Endothelial cell of umbilical vein (primary cell): Measurements from ENCODE around the gene APOBEC2. TPM values are rescaled to one million over a fixed set of nuclear protein-coding genes. Genes with fewer than 3 reads are reported as not detected.

ENCODE experiments used
- BruUV-seq: library from RNA; stranded (reverse); fragments of 400-500 nt; replicated peaks from 2 replicates; lab custom pipeline; 2021; lab: Mats Ljungman, UMichigan
- CTCF ChIA-PET: fragments of 300-600, 350-600 bp; sonication (Branson Sonifier 250); formaldehyde crosslinking; loops from one replicate; lab custom pipeline; 2021; ENCODE audit warnings: antibody characterized with exemption, inconsistent platforms; lab: Charles Lee
- POLR2A ChIA-PET: fragments of 300-600, 350-600 bp; sonication (Branson Sonifier 250); formaldehyde crosslinking; loops from one replicate; lab custom pipeline; 2021; ENCODE audit warnings: antibody characterized with exemption, inconsistent platforms; lab: Charles Lee
- DNase-seq: peaks from one replicate; pipeline ENCODE4 v3.0.0-alpha.2; 2011; ENCODE audit warnings: low read depth, low spot score
- FAIRE-seq: peaks from 2 replicates; lab custom pipeline; 2011; peaks lifted over from hg19 to GRCh38; lab: Jason Lieb, UNC
- H2AFZ ChIP-seq: 2 replicates; pipeline ENCODE4 v1.6.0; 2012; ENCODE audit warnings: low read depth, low read length, control low read depth, inconsistent platforms
- H3K27ac ChIP-seq: 2 replicates; pipeline ENCODE4 v1.5.1; 2011; ENCODE audit warnings: low read depth, mild to moderate bottlenecking, control low read depth, low read length, moderate library complexity; ENCODE audit not compliant: insufficient read depth
- H3K27me3 ChIP-seq, 2 experiments: 2 replicates each; pipeline versions ENCODE4 v1.6.0 to v1.6.1; 2011; ENCODE audit warnings: low read length in 2 of 2, mixed read lengths in 1 of 2; ENCODE audit not compliant: control insufficient read depth in 2 of 2, insufficient read depth in 2 of 2
- H3K36me3 ChIP-seq, 2 experiments: 2 replicates in 1 of 2; 3 replicates in 1 of 2; pipeline ENCODE4 v1.5.1; 2011; ENCODE audit warnings: low read length in 2 of 2, mild to moderate bottlenecking in 1 of 2, moderate library complexity in 1 of 2; ENCODE audit not compliant: control insufficient read depth in 2 of 2, insufficient read depth in 2 of 2; ENCODE audit errors: extremely low read depth in 1 of 2
- H3K4me1 ChIP-seq: 3 replicates; pipeline ENCODE4 v1.5.1; 2011; ENCODE audit warnings: mild to moderate bottlenecking, low read length; ENCODE audit not compliant: control insufficient read depth, insufficient read depth; ENCODE audit errors: extremely low read depth
- H3K4me2 ChIP-seq: 2 replicates; pipeline ENCODE4 v1.6.1; 2011; ENCODE audit warnings: low read length, control low read depth, mixed read lengths; ENCODE audit not compliant: insufficient read depth
- H3K4me3 ChIP-seq, 3 experiments: fragments of 200-600 bp in 1 of 3; sonication (generic), shearing (Covaris generic) in 1 of 3; replicated peaks in 1 of 3; 2 replicates each; pipeline ENCODE4 v1.5.1; 2011 to 2016; ENCODE audit warnings: control low read depth in 3 of 3, low read length in 3 of 3, mild to moderate bottlenecking in 2 of 3, inconsistent platforms in 1 of 3, low read depth in 1 of 3, moderate library complexity in 1 of 3; ENCODE audit not compliant: insufficient read depth in 1 of 3
- H3K79me2 ChIP-seq: 2 replicates; pipeline ENCODE4 v1.6.0; 2012; ENCODE audit warnings: low read length, inconsistent platforms; ENCODE audit not compliant: control insufficient read depth, insufficient read depth
- H3K9ac ChIP-seq: replicated peaks from 2 replicates; pipeline ENCODE3; 2011; ENCODE audit warnings: low read length, control low read depth; ENCODE audit not compliant: insufficient read depth; ENCODE audit errors: extremely low read depth
- H3K9me1 ChIP-seq: replicated peaks from 3 replicates; pipeline ENCODE4 v1.6.0; 2011; ENCODE audit warnings: mild to moderate bottlenecking, low read length; ENCODE audit not compliant: control insufficient read depth, insufficient read depth; ENCODE audit errors: extremely low read depth
- H3K9me3 ChIP-seq: replicated peaks from 2 replicates; pipeline ENCODE4 v1.5.1; 2012; ENCODE audit warnings: low read length, inconsistent platforms; ENCODE audit not compliant: control insufficient read depth, insufficient read depth
- H4K20me1 ChIP-seq: replicated peaks from 2 replicates; pipeline ENCODE3; 2011; ENCODE audit warnings: mild to moderate bottlenecking, low read length; ENCODE audit not compliant: control insufficient read depth, insufficient read depth; ENCODE audit errors: extremely low read depth
- CTCF ChIP-seq, 2 donors: IDR thresholded peaks; 1 replicate in 1 of 2; 2 replicates in 1 of 2; pipeline ENCODE4 v1.5.1; 2011; ENCODE audit warnings: low read length in 2 of 2, mild to moderate bottlenecking in 2 of 2, moderate library complexity in 2 of 2, control low read depth in 1 of 2, inconsistent platforms in 1 of 2, low read depth in 1 of 2; ENCODE audit not compliant: insufficient read depth in 1 of 2; ENCODE audit errors: extremely low read depth in 1 of 2
- EZH2 ChIP-seq: IDR thresholded peaks from 2 replicates; pipeline ENCODE4 v1.6.1; 2012; ENCODE audit warnings: borderline replicate concordance, low read depth, mild to moderate bottlenecking, moderate library complexity, low read length, inconsistent platforms; ENCODE audit not compliant: severe bottlenecking
- FOS ChIP-seq: IDR thresholded peaks from 2 replicates; pipeline ENCODE4 v1.6.1; 2011; ENCODE audit warnings: mild to moderate bottlenecking, low read length, moderate library complexity, borderline replicate concordance; ENCODE audit not compliant: insufficient read depth
- GATA2 ChIP-seq: IDR thresholded peaks from 2 replicates; pipeline ENCODE4 v1.7.0; 2011; ENCODE audit warnings: low read depth, mild to moderate bottlenecking, moderate library complexity, mixed read lengths, low read length; ENCODE audit not compliant: insufficient read length, insufficient read depth
- JUN ChIP-seq: IDR thresholded peaks from 2 replicates; pipeline ENCODE4 v1.6.1; 2011; ENCODE audit warnings: borderline replicate concordance, low read depth; ENCODE audit not compliant: insufficient read length, insufficient read depth
- MAX ChIP-seq: IDR thresholded peaks from 2 replicates; pipeline ENCODE4 v1.6.1; 2011; ENCODE audit not compliant: insufficient read depth, insufficient read length
- MYC ChIP-seq: IDR thresholded peaks from one replicate; pipeline ENCODE4 v1.6.1; 2011; ENCODE audit warnings: mild to moderate bottlenecking, low read depth, low read length
- POLR2A ChIP-seq: IDR thresholded peaks from 2 replicates; pipeline ENCODE4 v1.6.1; 2012; ENCODE audit warnings: low read depth, mild to moderate bottlenecking, control low read depth, low read length
- POLR2AphosphoS5 ChIP-seq: IDR thresholded peaks from 2 replicates; pipeline ENCODE4 v1.6.1; 2012; ENCODE audit warnings: low read depth, mild to moderate bottlenecking, control low read depth, low read length, moderate library complexity; ENCODE audit not compliant: insufficient read depth
- dilution Hi-C: fragments of 300-500 bp; cut with MboI; formaldehyde crosslinking; loops from one replicate; pipeline ENCODE4 v1.15.0; 2019; ENCODE audit warnings: low sequenced_read_pairs; ENCODE audit not compliant: extremely low pct_ligation_motif_present
- intact Hi-C: fragments of 100-400 bp; cut with micrococcal nuclease; formaldehyde crosslinking; loops from one replicate; pipeline ENCODE4 v1.10.0; 2022
- polyA plus RNA-seq, 4 experiments: library from polyadenylated mRNA; depleted of rRNA in 3 of 4; stranded (reverse) in 3 of 4; unstranded in 1 of 4; fragments of >200 nt; gene quantifications; 2 replicates each; pipeline versions ENCODE4 v1.2.1 to v1.2.3, GENCODE V29; 2011 to 2012; ENCODE audit warnings: missing spikeins in 1 of 4
- total RNA-seq: library from RNA; stranded (reverse); gene quantifications from 2 replicates; pipeline ENCODE4 v1.2.3, GENCODE V29; 2021

The APOBEC2 gene
- total and polyA plus RNA-seq, 2 donors (not counting 3 experiments of a cell fraction or from before 2014, with no cell fraction given) = not detected

DNA sequence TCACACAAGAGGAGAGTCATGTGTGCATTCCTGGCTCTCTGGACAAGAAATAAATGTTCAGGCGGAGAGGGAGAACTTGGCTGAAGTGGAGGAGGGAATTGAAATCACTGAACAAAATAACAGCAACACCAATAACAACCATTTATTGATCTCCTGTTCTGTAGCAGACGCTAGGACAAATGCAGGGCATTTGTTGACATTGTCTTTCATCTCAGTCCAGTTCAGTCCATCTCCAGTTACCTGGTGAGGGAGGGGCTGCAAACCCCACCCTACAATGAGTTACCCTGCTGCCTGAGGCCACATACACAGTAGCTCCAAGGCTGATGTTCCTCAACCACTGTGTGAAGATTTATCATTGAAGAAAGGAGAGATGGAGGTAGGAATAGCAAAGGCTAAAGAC is 41.3 kb upstream of the APOBEC2 start:
- no peak for FAIRE-seq
- H3K4me1 ChIP-seq = no peaks in the 10 kb centered on the region
- no TSS peak for BruUV-seq
- no peak for TF ChIP-seq MAX
- TF ChIP-seq JUN = no peak
- no peak for TF ChIP-seq POLR2AphosphoS5
- TF ChIP-seq POLR2A = no peak
- intact Hi-C loops (no loop called here), dilution Hi-C loops (no loop called here)
- H3K27me3 ChIP-seq = peaks cover 3 to 12% of the 10 kb centered on the region in 2 experiments
- no peak overlapping the region for H3K9ac ChIP-seq
- no peak for DNase-seq
- H3K27ac ChIP-seq = no peak overlapping the region
- ChIA-PET CTCF (no interaction called here), POLR2A (no interaction called here)
- no peaks in the 10 kb centered on the region for H4K20me1 ChIP-seq
- no peaks in the 10 kb centered on the region for H3K9me1 ChIP-seq
- no peak overlapping the region for H3K4me3 ChIP-seq
- H3K79me2 ChIP-seq = no peaks in the 10 kb centered on the region
- no peaks in the 10 kb centered on the region for H3K36me3 ChIP-seq
- no peak overlapping the region for H3K4me2 ChIP-seq
- no peak overlapping the region for H2AFZ ChIP-seq
- H3K9me3 ChIP-seq = no peaks in the 10 kb centered on the region

GRCh38 chr6:41013466-41014153 is 39.4 kb upstream of the APOBEC2 start:
- Histone ChIP-seq H2AFZ (no peak overlapping the region), H3K79me2 (no peaks in the 10 kb centered on the region), H3K4me1 (no peaks in the 10 kb centered on the region), H3K27me3 (peaks cover 3 to 11% of the 10 kb centered on the region in 2 experiments), H3K27ac (no peak overlapping the region), H3K4me3 (no peak overlapping the region), H4K20me1 (no peaks in the 10 kb centered on the region), H3K36me3 (no peaks in the 10 kb centered on the region), H3K9me3 (no peaks in the 10 kb centered on the region), H3K4me2 (no peak overlapping the region), H3K9me1 (no peaks in the 10 kb centered on the region), H3K9ac (no peak overlapping the region)
- no peak for DNase-seq
- BruUV-seq = no TSS peak
- no peak for TF ChIP-seq POLR2A
- TF ChIP-seq JUN = no peak
- TF ChIP-seq GATA2 = no peak
- TF ChIP-seq FOS = no peak
- no peak for TF ChIP-seq MYC
- no peak for TF ChIP-seq EZH2
- no peak for TF ChIP-seq MAX
- no peak for TF ChIP-seq POLR2AphosphoS5
- no peak for TF ChIP-seq CTCF (IDR thresholded peaks at IDR 0.05; ENCODE audit: extremely low read depth in 1 of 2, insufficient read depth in 1 of 2, low read depth in 1 of 2, low read length in 2 of 2)
- intact Hi-C loops = no loop called here
- POLR2A ChIA-PET = no interaction called here
- dilution Hi-C loops = no loop called here
- FAIRE-seq = no peak
- CTCF ChIA-PET = interaction anchor here (1.3 to 1.4 kb wide), 2 partner anchors 9 to 15 kb away, joined by 3 to 6 read pairs; no protein-coding TSS in a partner anchor
